ENCODE data around the gene STMN3. TPM values are rescaled to one million over a fixed set of nuclear protein-coding genes. Genes with fewer than 3 reads are reported as not detected.
"Not testable (repeated sequence)": the region's sequence is repeated elsewhere in the genome, so short reads cannot be mapped to it uniquely, and the experiment has no call there.

STMN3 gene
- total RNA-seq, 1 donor from 2014 or later: 40.8 TPM

GRCh38 chr20:63656451-63656850 is 3.2 kb upstream of the STMN3 start:
- H3K36me3 ChIP-seq (ENCODE audit: control insufficient read depth, insufficient read depth, low read length): no peaks in the 10 kb centered on the region
- no peak for TF ChIP-seq CTCF (IDR thresholded peaks at IDR 0.05; ENCODE audit: insufficient read depth, low read length, poor library complexity, severe bottlenecking)
- no peak overlapping the region for H3K4me3 ChIP-seq (ENCODE audit: low read depth, low read length)
- peaks cover 2% of the 10 kb centered on the region for H3K27me3 ChIP-seq (ENCODE audit: control insufficient read depth, insufficient read depth, low read length)
- DNase-seq (ENCODE audit: low read depth): no peak

DNA sequence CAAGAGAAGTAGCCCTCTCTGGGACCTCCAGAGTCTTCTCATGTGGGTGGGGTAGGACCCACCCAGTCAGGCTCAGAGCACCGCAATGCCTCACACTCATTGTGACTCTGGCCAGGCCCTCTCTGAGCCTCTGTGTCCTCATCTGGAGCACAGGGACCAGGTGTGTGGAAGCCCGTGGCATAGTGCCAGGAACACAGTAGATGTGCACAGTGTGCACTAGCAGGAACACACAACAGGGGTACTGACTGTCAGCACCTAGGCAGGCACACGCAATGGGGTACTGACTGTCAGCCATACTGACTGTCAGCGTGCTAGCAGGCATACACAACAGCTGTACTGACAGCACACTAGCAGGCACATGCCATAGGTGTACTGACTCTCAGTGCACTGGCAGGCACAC is 2.0 kb upstream of the STMN3 start:
- no peak for TF ChIP-seq CTCF (IDR thresholded peaks at IDR 0.05; ENCODE audit: insufficient read depth, low read length, poor library complexity, severe bottlenecking)

DNA sequence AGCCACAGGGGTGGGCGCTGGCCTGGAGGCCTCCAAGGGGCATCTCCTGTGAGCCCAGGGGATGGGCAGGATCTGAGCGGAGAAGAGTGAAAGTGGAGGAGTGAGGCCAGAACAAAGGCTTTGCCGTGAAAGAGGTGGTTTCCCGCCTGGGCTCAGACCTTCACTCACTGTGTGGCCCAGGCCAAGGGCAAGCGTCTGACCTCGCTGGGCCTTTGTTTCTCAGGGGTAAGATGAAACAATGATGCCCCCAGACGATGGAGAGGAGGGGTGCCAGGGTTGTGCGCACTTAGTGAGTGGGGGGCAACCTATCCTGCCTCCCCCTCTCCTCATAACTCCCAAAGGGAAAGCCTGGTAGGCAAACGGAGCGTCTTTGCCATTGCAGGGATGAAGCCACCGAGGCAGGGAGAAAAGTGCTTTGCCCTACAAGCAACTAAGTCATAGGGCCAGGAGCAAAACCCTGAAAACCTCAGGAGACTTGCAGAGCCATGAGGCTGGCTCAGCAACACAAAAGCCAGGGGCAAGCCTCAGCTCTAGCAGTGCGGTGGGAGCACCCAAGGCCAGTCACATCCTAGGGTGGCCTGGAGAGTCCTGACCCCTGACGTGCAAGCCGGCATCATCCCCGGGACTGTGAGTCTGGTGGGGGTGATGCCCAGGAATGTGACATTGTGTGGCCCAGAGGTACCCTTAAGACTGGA is 897 bp upstream of the STMN3 start:
- no peaks in the 10 kb centered on the region for H3K36me3 ChIP-seq (ENCODE audit: control insufficient read depth, insufficient read depth, low read length)
- TF ChIP-seq CTCF (IDR thresholded peaks at IDR 0.05; ENCODE audit: insufficient read depth, low read length, poor library complexity, severe bottlenecking): no peak
- peaks cover 2% of the 10 kb centered on the region for H3K27me3 ChIP-seq (ENCODE audit: control insufficient read depth, insufficient read depth, low read length)
- no peak for DNase-seq (ENCODE audit: low read depth)
- peak overlapping the region; percentile 33 for H3K4me3 ChIP-seq (ENCODE audit: low read depth, low read length)

More for the DNA sequence above, 2.0 kb upstream of the STMN3 start:
- no peaks in the 10 kb centered on the region for H3K36me3 ChIP-seq (ENCODE audit: control insufficient read depth, insufficient read depth, low read length)
- H3K27me3 ChIP-seq (ENCODE audit: control insufficient read depth, insufficient read depth, low read length): peaks cover 2% of the 10 kb centered on the region
- DNase-seq (ENCODE audit: low read depth): no peak
- no peak overlapping the region for H3K4me3 ChIP-seq (ENCODE audit: low read depth, low read length)

GRCh38 chr20:63652192-63652980 is 838 bp downstream of the STMN3 start:
- DNase-seq (ENCODE audit: low read depth): no peak
- H3K27me3 ChIP-seq (ENCODE audit: control insufficient read depth, insufficient read depth, low read length): peaks cover 2% of the 10 kb centered on the region
- H3K36me3 ChIP-seq (ENCODE audit: control insufficient read depth, insufficient read depth, low read length): no peaks in the 10 kb centered on the region
- no peak for TF ChIP-seq CTCF (IDR thresholded peaks at IDR 0.05; ENCODE audit: insufficient read depth, low read length, poor library complexity, severe bottlenecking)
- H3K4me3 ChIP-seq (ENCODE audit: low read depth, low read length): peak overlapping the region; percentile 67

DNA sequence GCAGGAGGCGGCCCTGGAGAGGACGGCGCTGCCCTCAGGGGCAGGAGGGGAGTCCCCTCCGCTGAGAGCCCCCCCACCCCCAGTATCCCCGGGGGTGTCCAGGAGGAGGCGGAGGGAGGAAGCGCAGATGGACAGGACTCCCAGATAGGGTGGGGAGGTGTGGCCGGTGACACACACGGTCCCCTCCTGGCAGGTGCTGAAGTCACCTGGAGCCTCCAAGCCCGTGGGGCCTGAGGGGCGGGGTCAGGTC is 1.4 kb downstream of the STMN3 start:
- no peak for TF ChIP-seq CTCF (IDR thresholded peaks at IDR 0.05; ENCODE audit: insufficient read depth, low read length, poor library complexity, severe bottlenecking)
- no peak for DNase-seq (ENCODE audit: low read depth)
- no peaks in the 10 kb centered on the region for H3K36me3 ChIP-seq (ENCODE audit: control insufficient read depth, insufficient read depth, low read length)
- peak overlapping the region; percentile 67 for H3K4me3 ChIP-seq (ENCODE audit: low read depth, low read length)
- peaks cover 2% of the 10 kb centered on the region for H3K27me3 ChIP-seq (ENCODE audit: control insufficient read depth, insufficient read depth, low read length)

GRCh38 chr20:63650486-63650885 is 2.7 kb downstream of the STMN3 start:
- not testable (repeated sequence) for H3K4me3 ChIP-seq (ENCODE audit: low read depth, low read length); DNase-seq (ENCODE audit: low read depth); H3K27me3 ChIP-seq (ENCODE audit: control insufficient read depth, insufficient read depth, low read length)

More at GRCh38 chr20:63650486-63650885, 2.7 kb downstream of the STMN3 start:
- not testable (repeated sequence) for H3K36me3 ChIP-seq (ENCODE audit: control insufficient read depth, insufficient read depth, low read length)

Data from kidney epithelial cell (primary cell).